Esophagus muscularis mucosa (tissue), 4 donors: ENCODE measurements around the gene CHST15. TPM values are rescaled to one million over a fixed set of nuclear protein-coding genes. Genes with fewer than 3 reads are reported as not detected.

Experiments
- DNase-seq: peaks from one replicate; pipeline ENCODE4 v3.0.0-alpha.2; 2017; ENCODE audit errors: extremely low spot score
- H3K27ac ChIP-seq, 4 donors: fragments of 200-600 bp; sonication (generic); replicated peaks in 1 of 4; 1 replicate in 3 of 4; 2 replicates in 1 of 4; pipeline ENCODE4 v1.5.1; 2016 to 2019; ENCODE audit warnings: mild to moderate bottlenecking in 1 of 4
- H3K27me3 ChIP-seq, 4 donors: fragments of 200-600 bp; sonication (generic); one replicate each; pipeline versions ENCODE4 v1.5.1 to v1.6.0; 2016 to 2019
- H3K36me3 ChIP-seq, 4 donors: fragments of 200-600 bp; sonication (generic); one replicate each; pipeline ENCODE4 v1.5.1; 2016 to 2019
- H3K4me1 ChIP-seq, 4 donors: fragments of 200-600 bp; sonication (generic); one replicate each; pipeline ENCODE4 v1.5.1; 2016 to 2019
- H3K4me3 ChIP-seq, 4 donors: fragments of 200-600 bp; sonication (generic); 1 replicate in 2 of 4; 2 replicates in 2 of 4; pipeline ENCODE4 v1.5.1; 2016 to 2019; ENCODE audit warnings: mild to moderate bottlenecking in 4 of 4, moderate library complexity in 1 of 4
- H3K9me3 ChIP-seq, 4 donors: fragments of 200-600 bp; sonication (generic); 1 replicate in 3 of 4; 2 replicates in 1 of 4; pipeline ENCODE4 v1.5.1; 2016 to 2019
- EP300 ChIP-seq: sonication (generic); formaldehyde crosslinking; IDR thresholded peaks from one replicate; pipeline ENCODE4 v1.6.1; 2017; ENCODE audit warnings: antibody characterized with exemption
- POLR2A ChIP-seq: fragments of 450-650 bp; IDR thresholded peaks from one replicate; pipeline ENCODE4 v1.6.1; 2017; ENCODE audit warnings: antibody characterized with exemption, moderate library complexity, mild to moderate bottlenecking, low read depth
- POLR2AphosphoS5 ChIP-seq, 2 donors: sonication (generic); formaldehyde crosslinking; IDR thresholded peaks; one replicate each; pipeline ENCODE4 v1.6.1; 2017; ENCODE audit warnings: antibody characterized with exemption in 2 of 2
- WGBS: methylation state at CpG from one replicate; pipeline ENCODE4 v1.1.5; 2018; 5-methylcytosine and 5-hydroxymethylcytosine counted together
- intact Hi-C: fragments of 100-400 bp; cut with DNase I; formaldehyde crosslinking; loops from one replicate; pipeline ENCODE4 v1.15.1; 2023
- total RNA-seq, 4 donors: library from RNA; depleted of rRNA; stranded (reverse); fragments of >200 nt; gene quantifications; one replicate each; pipeline versions ENCODE4 v1.1.0 to v1.2.1, GENCODE V29; 2016
- TF ChIP-seq, protein P1 (sequence below), 3 experiments: fragments of 200-600 bp in 2 of 3; fragments of 450-650 bp in 1 of 3; sonication (generic) in 2 of 3; IDR thresholded peaks; one replicate each; pipeline ENCODE4 v1.5.1; 2017 to 2019; ENCODE audit warnings: antibody characterized with exemption in 3 of 3, mild to moderate bottlenecking in 2 of 3, moderate library complexity in 1 of 3

CHST15 gene
- total RNA-seq, 4 donors from 2014 or later = 48.2 to 76.1 (median 62.5) TPM

- H3K27me3 ChIP-seq = no peaks in the 10 kb centered on the region
- H3K27ac ChIP-seq = peak overlapping the region; percentile 26 to 70 (median 47)
- no peak overlapping the region for H3K4me3 ChIP-seq
- DNase-seq = peak; percentile 83
- WGBS = 84% methylated on average over 11 of the region's 11 CpGs
- TF ChIP-seq POLR2A (no peak), EP300 (no peak), POLR2AphosphoS5 (IDR thresholded peaks at IDR 0.05) (no peak)
- TF ChIP-seq, protein P1, sequence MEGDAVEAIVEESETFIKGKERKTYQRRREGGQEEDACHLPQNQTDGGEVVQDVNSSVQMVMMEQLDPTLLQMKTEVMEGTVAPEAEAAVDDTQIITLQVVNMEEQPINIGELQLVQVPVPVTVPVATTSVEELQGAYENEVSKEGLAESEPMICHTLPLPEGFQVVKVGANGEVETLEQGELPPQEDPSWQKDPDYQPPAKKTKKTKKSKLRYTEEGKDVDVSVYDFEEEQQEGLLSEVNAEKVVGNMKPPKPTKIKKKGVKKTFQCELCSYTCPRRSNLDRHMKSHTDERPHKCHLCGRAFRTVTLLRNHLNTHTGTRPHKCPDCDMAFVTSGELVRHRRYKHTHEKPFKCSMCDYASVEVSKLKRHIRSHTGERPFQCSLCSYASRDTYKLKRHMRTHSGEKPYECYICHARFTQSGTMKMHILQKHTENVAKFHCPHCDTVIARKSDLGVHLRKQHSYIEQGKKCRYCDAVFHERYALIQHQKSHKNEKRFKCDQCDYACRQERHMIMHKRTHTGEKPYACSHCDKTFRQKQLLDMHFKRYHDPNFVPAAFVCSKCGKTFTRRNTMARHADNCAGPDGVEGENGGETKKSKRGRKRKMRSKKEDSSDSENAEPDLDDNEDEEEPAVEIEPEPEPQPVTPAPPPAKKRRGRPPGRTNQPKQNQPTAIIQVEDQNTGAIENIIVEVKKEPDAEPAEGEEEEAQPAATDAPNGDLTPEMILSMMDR (IDR thresholded peaks at IDR 0.05) = no peak
- no peaks in the 10 kb centered on the region for H3K9me3 ChIP-seq
- intact Hi-C loops = no loop called here
- no peaks in the 10 kb centered on the region for H3K36me3 ChIP-seq
- peaks cover 21 to 50% (median 41%) of the 10 kb centered on the region in 4 donors for H3K4me1 ChIP-seq
Observed at GRCh38 chr10:123998197-123999141, 94.9 kb downstream of the CHST15 start.

- Histone ChIP-seq H3K27ac (peak overlapping the region; percentile 26 to 70 (median 47)), H3K4me1 (peaks cover 21 to 48% (median 41%) of the 10 kb centered on the region in 4 donors), H3K27me3 (no peaks in the 10 kb centered on the region), H3K4me3 (no peak overlapping the region), H3K9me3 (no peaks in the 10 kb centered on the region), H3K36me3 (no peaks in the 10 kb centered on the region)
- TF ChIP-seq EP300 (no peak), POLR2AphosphoS5 (IDR thresholded peaks at IDR 0.05) (peak; percentile 9 to 36)
- TF ChIP-seq, protein P1 (IDR thresholded peaks at IDR 0.05) = no peak
- DNase-seq = peak; percentile 92
- intact Hi-C loops = no loop called here
- WGBS = 59% methylated on average over 7 of the region's 7 CpGs
Observed at GRCh38 chr10:123997486-123998196, 95.8 kb downstream of the CHST15 start.

- 87% methylated on average over 6 of the region's 6 CpGs for WGBS
- intact Hi-C loops = no loop called here
- Histone ChIP-seq H3K27ac (peak overlapping the region; percentile 26 to 70 (median 47)), H3K4me1 (peaks cover 21 to 52% (median 44%) of the 10 kb centered on the region in 4 donors), H3K36me3 (no peaks in the 10 kb centered on the region), H3K9me3 (no peaks in the 10 kb centered on the region), H3K4me3 (no peak overlapping the region), H3K27me3 (peaks cover 0 to 5% (median 0%) of the 10 kb centered on the region in 4 donors)
- TF ChIP-seq, protein P1 (IDR thresholded peaks at IDR 0.05) = no peak
- no peak for TF ChIP-seq POLR2A
- TF ChIP-seq POLR2AphosphoS5 (IDR thresholded peaks at IDR 0.05) = no peak
- no peak for TF ChIP-seq EP300
- DNase-seq = peak; percentile 78
Observed at GRCh38 chr10:123997013-123997412, 96.4 kb downstream of the CHST15 start.

DNA sequence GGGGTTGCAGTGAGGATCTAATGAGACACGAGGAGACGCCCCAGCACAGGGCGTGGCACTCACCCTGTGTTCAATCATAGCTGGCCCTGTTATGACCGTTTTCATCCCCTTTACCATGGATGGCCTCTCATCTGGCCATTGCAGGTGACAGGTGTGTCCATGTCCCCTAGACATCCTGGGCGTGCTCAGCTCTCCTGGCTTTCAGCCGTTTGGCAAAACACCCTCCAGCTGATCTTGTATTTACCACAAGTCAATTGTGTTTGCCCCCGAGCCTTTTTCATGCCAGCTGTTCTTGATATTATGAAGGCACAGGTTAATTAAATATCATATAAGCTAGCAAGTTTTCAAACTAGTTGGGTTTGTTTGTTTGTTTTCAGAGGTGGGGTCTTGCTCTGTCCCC is 97.1 kb downstream of the CHST15 start:
- Histone ChIP-seq H3K27me3 (peaks cover 0 to 11% (median under 1%) of the 10 kb centered on the region in 4 donors), H3K9me3 (no peaks in the 10 kb centered on the region), H3K36me3 (no peaks in the 10 kb centered on the region), H3K27ac (peak overlapping the region; percentile 57 to 71 (median 68)), H3K4me3 (no peak overlapping the region), H3K4me1 (peaks cover 21 to 56% (median 51%) of the 10 kb centered on the region in 4 donors)
- intact Hi-C loops = no loop called here
- TF ChIP-seq POLR2AphosphoS5 (IDR thresholded peaks at IDR 0.05) (no peak), EP300 (no peak), POLR2A (no peak)
- TF ChIP-seq, protein P1 (IDR thresholded peaks at IDR 0.05) = no peak
- WGBS = 69% methylated on average over 7 of the region's 7 CpGs
- DNase-seq = peak; percentile 78
